HUES64 (cell line): ENCODE results near the gene L1CAM. TPM values are rescaled to one million over a fixed set of nuclear protein-coding genes. Genes with fewer than 3 reads are reported as not detected.

Source experiments
- H3K27ac ChIP-seq: 2 replicates; pipeline ENCODE4 v1.7.0; 2013; ENCODE audit warnings: low read depth, low read length, inconsistent platforms
- H3K27me3 ChIP-seq: 2 replicates; pipeline ENCODE4 v1.6.1; 2013; ENCODE audit warnings: mild to moderate bottlenecking, low read length; ENCODE audit not compliant: insufficient read depth
- H3K36me3 ChIP-seq: 2 replicates; pipeline ENCODE4 v1.6.1; 2013; ENCODE audit warnings: mild to moderate bottlenecking, low read length; ENCODE audit not compliant: insufficient read depth
- H3K4me1 ChIP-seq: 2 replicates; pipeline ENCODE4 v1.6.1; 2013; ENCODE audit warnings: mild to moderate bottlenecking, low read length, moderate library complexity; ENCODE audit not compliant: insufficient read depth
- H3K4me3 ChIP-seq: 2 replicates; pipeline ENCODE4 v1.5.1; 2013; ENCODE audit warnings: mild to moderate bottlenecking, low read length, moderate library complexity
- H3K9ac ChIP-seq: 2 replicates; pipeline ENCODE4 v1.6.1; 2013; ENCODE audit warnings: mild to moderate bottlenecking, low read depth, low read length
- H3K9me3 ChIP-seq: 2 replicates; pipeline ENCODE4 v1.6.1; 2013; ENCODE audit warnings: low read depth, low read length; ENCODE audit not compliant: insufficient read depth
- WGBS: fragments of 150-250, 120-280 bp; methylation state at CpG from one replicate; pipeline ENCODE4 v1.1.7; 2013; ENCODE audit warnings: missing lambda C conversion rate; 5-methylcytosine and 5-hydroxymethylcytosine counted together
- polyA plus RNA-seq, 2 experiments: library from polyadenylated mRNA; stranded (reverse); fragments of 50-300 nt; gene quantifications; one replicate each; pipeline ENCODE4 v1.2.3, GENCODE V29; 2013

Gene L1CAM
- polyA plus RNA-seq (2013, experiment 1 of 2), result 11.7 TPM
- 12.6 TPM for polyA plus RNA-seq (2013, experiment 2 of 2)

GRCh38 chrX:153885968-153886903, at the start of gene L1CAM:
TSS of gene L1CAM (minus strand) at chrX:153886173. CDS start at chrX:153875836, 10,337 bp downstream.
- peak within 1 kb of the TSS; percentile 54 for H3K9ac ChIP-seq
- H3K27ac ChIP-seq, result no peak within 1 kb of the TSS

GRCh38 chrX:153935326-153935851, 49.4 kb upstream of the L1CAM start:
- Histone ChIP-seq H3K4me3 (peak overlapping the region; percentile 49), H3K9me3 (no peaks in the 10 kb centered on the region), H3K27me3 (no peaks in the 10 kb centered on the region), H3K9ac (no peak overlapping the region), H3K27ac (no peak overlapping the region), H3K4me1 (no peaks in the 10 kb centered on the region), H3K36me3 (peaks cover 26% of the 10 kb centered on the region)
- 15% methylated on average over 19 of the region's 32 CpGs for WGBS

More at GRCh38 chrX:153885968-153886903, at the start of gene L1CAM:
- Histone ChIP-seq H3K9me3 (no peaks in the 10 kb centered on the region), H3K4me1 (peaks cover 30% of the 10 kb centered on the region), H3K27me3 (peaks cover 35% of the 10 kb centered on the region), H3K4me3 (peak within 1 kb of the TSS; percentile 49), H3K36me3 (no peaks in the 10 kb centered on the region)
- WGBS, result under 1% methylated on average over 63 of the region's 94 CpGs

DNA sequence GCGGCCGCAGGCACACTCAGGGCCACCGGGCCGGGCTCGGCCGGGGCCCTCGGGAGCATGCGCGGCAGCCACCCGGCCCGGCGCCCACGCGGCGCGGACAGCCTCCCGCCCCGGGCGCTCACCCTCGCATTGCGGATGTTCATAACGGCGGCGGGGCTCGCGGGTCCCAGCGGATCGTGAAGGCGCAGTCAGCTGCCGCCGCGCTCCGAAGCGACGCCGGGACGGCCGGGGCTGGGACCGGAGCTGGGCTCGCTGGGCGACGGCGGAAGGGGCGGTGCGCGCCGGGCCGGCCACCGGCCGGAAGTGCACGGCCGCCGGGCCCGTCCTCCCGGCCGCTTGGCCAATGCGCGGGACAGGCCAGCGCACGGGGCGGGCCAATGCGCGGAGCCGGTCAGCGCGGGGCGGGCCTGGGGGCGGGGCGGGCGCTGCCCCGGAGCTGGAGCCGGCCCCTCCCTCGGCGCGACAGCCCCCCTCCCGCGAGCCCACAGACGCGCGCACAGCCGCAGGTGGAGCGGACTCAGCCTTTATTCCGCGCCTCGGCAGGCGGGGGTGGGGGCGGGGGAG, 48.9 kb upstream of the L1CAM start, which contains the start of gene NAA10:
Gene NAA10, minus strand, starts transcription at position 276 of the 564 bp plus-strand sequence. Its CDS starts 133 bp downstream, at position 143.
- no peaks in the 10 kb centered on the region for H3K9me3 ChIP-seq
- no peak within 1 kb of the TSS for H3K27ac ChIP-seq
- under 1% methylated on average over 74 of the region's 87 CpGs for WGBS
- H3K4me3 ChIP-seq, result peak within 1 kb of the TSS; percentile 75
- H3K27me3 ChIP-seq, result no peaks in the 10 kb centered on the region
- peak within 1 kb of the TSS; percentile 81 for H3K9ac ChIP-seq
- peaks cover 32% of the 10 kb centered on the region for H3K36me3 ChIP-seq
- H3K4me1 ChIP-seq, result no peaks in the 10 kb centered on the region

- peak overlapping the region; percentile 75 for H3K4me3 ChIP-seq
- H3K4me1 ChIP-seq, result no peaks in the 10 kb centered on the region
- no peaks in the 10 kb centered on the region for H3K27me3 ChIP-seq
- peaks cover 37% of the 10 kb centered on the region for H3K36me3 ChIP-seq
- no peaks in the 10 kb centered on the region for H3K9me3 ChIP-seq
- H3K9ac ChIP-seq, result peak overlapping the region; percentile 81
- H3K27ac ChIP-seq, result no peak overlapping the region
- 7% methylated on average over 33 of the region's 33 CpGs for whole genome bisulfite sequencing
These were observed 48.3 kb upstream of the L1CAM start for GRCh38 chrX:153934148-153934761.

DNA sequence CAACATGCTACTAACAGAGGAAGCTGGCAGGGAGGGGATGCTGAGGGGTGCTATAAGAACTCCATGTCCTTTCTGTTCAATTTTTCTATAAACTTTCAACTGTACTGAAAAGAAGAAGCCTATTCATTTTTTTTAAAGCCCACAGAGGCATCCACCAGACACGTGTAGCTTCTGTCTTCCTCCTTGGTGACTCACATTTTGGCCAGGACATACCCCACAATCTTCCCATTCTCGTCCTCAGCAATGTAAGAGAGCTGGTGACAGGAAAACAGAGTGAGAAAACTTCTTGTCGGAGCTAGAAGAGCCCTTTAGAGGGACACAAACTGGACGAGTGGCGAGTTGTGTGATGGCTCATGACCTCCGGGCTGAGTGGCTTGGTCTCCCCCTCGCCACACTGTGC, 47.8 kb upstream of the L1CAM start:
- no peak overlapping the region for H3K27ac ChIP-seq
- peak overlapping the region; percentile 81; the same call in 1 of the 2 replicates for H3K9ac ChIP-seq
- peak overlapping the region; percentile 75 for H3K4me3 ChIP-seq
- no peaks in the 10 kb centered on the region for H3K27me3 ChIP-seq
- WGBS, result 61% methylated on average over 6 of the region's 7 CpGs
- H3K4me1 ChIP-seq, result no peaks in the 10 kb centered on the region
- no peaks in the 10 kb centered on the region for H3K9me3 ChIP-seq
- peaks cover 37% of the 10 kb centered on the region for H3K36me3 ChIP-seq

DNA sequence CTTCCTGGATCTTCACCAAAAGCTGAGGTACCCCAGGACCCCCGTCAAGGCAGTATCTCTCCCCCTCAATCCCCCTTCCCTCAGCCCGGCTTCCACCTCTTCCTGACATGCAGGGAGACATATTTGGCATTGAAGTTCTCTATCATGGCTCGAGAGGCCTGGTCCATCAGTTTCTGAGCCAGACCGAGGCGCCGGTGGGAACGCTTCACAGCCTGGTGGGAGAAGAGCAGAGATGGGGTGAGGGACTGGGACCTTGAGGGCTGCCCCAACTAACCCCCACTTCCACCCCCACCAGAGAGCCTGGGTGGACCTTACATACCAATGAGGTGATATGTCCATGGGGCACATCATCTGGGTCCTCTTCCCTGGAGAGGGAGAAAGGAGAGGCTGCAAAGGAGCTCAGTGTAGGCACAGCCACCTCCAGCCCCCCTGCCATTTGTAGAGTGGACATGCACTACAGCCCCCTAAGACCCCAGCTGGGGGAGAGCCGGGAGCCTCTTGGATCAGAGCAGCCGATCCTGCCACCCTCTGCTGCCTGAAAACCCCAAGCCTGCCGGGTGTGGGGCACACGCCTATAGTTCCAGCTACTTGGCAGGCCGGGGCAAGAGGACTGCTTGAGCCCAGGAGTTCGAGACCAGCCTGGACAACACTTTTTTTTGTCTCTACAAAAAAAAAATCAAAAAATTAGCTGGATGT, 46.4 kb upstream of the L1CAM start:
- Histone ChIP-seq H3K27ac (no peak overlapping the region), H3K9ac (no peak overlapping the region), H3K27me3 (no peaks in the 10 kb centered on the region), H3K4me3 (no peak overlapping the region), H3K36me3 (peaks cover 37% of the 10 kb centered on the region), H3K4me1 (no peaks in the 10 kb centered on the region), H3K9me3 (no peaks in the 10 kb centered on the region)
- 97% methylated on average over 9 of the region's 13 CpGs for WGBS

GRCh38 chrX:153931748-153932147, 45.8 kb upstream of the L1CAM start:
- H3K9me3 ChIP-seq, result no peaks in the 10 kb centered on the region
- no peak overlapping the region for H3K9ac ChIP-seq
- H3K4me1 ChIP-seq, result no peaks in the 10 kb centered on the region
- WGBS, result 94% methylated on average over 13 of the region's 13 CpGs
- no peak overlapping the region for H3K4me3 ChIP-seq
- H3K27me3 ChIP-seq, result no peaks in the 10 kb centered on the region
- peaks cover 37% of the 10 kb centered on the region for H3K36me3 ChIP-seq
- H3K27ac ChIP-seq, result no peak overlapping the region

- H3K27ac ChIP-seq, result no peak overlapping the region
- peaks cover 37% of the 10 kb centered on the region for H3K36me3 ChIP-seq
- H3K4me3 ChIP-seq, result no peak overlapping the region
- no peaks in the 10 kb centered on the region for H3K4me1 ChIP-seq
- H3K27me3 ChIP-seq, result no peaks in the 10 kb centered on the region
- H3K9ac ChIP-seq, result no peak overlapping the region
- H3K9me3 ChIP-seq, result no peaks in the 10 kb centered on the region
- 94% methylated on average over 8 of the region's 8 CpGs for WGBS
These were observed 45.2 kb upstream of the L1CAM start for GRCh38 chrX:153931151-153931550.

DNA sequence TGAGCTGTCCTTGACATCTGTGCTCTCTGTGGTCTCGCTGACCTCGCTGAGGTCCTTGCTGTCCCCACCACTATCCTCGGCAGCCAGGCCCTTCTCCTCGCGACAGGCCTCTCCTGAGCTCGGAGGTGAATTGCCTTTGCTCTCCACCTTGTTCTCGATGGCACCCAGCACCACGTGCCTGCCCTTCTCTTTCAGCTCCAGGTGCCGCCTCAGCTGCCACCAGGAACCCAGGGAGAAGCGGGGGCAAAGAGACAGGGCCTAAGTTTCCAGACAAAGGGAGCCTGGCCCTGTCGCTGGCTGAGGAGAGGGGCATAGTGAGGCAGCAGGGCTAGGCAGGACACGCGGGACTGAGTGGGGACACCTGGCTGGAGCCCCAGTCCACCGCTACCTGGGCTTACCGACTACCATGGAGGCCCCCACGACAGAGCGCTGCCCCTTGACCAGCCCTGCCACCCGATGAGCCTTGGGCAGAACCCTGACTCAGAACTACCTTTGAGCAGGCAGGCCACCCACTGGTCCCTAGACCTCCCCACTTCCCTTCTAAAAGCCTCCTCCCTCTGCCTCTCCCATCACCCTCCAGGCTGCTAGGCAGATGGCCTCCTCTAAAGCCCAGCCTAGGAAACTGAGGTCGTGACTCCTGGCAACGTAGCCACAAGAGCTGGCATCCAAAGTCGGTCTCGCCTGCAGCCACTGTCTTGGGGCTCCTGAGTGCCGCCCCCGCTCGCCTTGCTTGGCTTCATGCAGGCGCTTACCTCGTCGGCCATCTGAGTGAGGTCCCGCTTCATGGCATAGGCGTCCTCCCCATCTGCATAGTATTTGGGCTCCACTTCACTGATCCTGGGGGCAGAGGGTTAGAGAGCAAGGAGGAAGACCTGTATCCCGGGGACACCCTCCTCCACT, 44.3 kb upstream of the L1CAM start:
- no peak overlapping the region for H3K9ac ChIP-seq
- H3K4me1 ChIP-seq, result peaks cover 2% of the 10 kb centered on the region; the same call in 1 of the 2 replicates
- 95% methylated on average over 31 of the region's 31 CpGs for WGBS
- H3K9me3 ChIP-seq, result no peaks in the 10 kb centered on the region
- H3K27me3 ChIP-seq, result no peaks in the 10 kb centered on the region
- no peak overlapping the region for H3K4me3 ChIP-seq
- peaks cover 37% of the 10 kb centered on the region for H3K36me3 ChIP-seq
- H3K27ac ChIP-seq, result no peak overlapping the region

- no peaks in the 10 kb centered on the region for H3K27me3 ChIP-seq
- H3K4me1 ChIP-seq, result peaks cover 8% of the 10 kb centered on the region; the same call in 1 of the 2 replicates
- H3K36me3 ChIP-seq, result peaks cover 37% of the 10 kb centered on the region
- no peak overlapping the region for H3K9ac ChIP-seq
- H3K9me3 ChIP-seq, result no peaks in the 10 kb centered on the region
- WGBS, result 100% methylated on average over 5 of the region's 10 CpGs
- H3K27ac ChIP-seq, result no peak overlapping the region
- no peak overlapping the region for H3K4me3 ChIP-seq
These were observed 43.6 kb upstream of the L1CAM start for GRCh38 chrX:153929576-153929975.
